HepG2 (cell line): ENCODE measurements around the gene KRTAP10-8. TPM values are rescaled to one million over a fixed set of nuclear protein-coding genes. Genes with fewer than 3 reads are reported as not detected.
"Not testable (repeated sequence)": the region's sequence is repeated elsewhere in the genome, so short reads cannot be mapped to it uniquely, and the experiment has no call there.

Experiments used
- ATAC-seq: fragments of 200-7000 bp; cut with Tn5 transposase; 3 replicates; pipeline ENCODE4 v1.9.1; 2020; ENCODE audit warnings: mild to moderate bottlenecking, moderate library complexity
- BruUV-seq: library from RNA; stranded (reverse); fragments of 400-500 nt; replicated peaks from 2 replicates; lab custom pipeline; 2021; lab: Mats Ljungman, UMichigan
- CTCF ChIA-PET: fragments of 300-600 bp; formaldehyde crosslinking; extraction: SDS; loops from one replicate; lab custom pipeline; 2021; ENCODE audit warnings: low total read pairs, inconsistent platforms, low intra/inter-chr PET ratio; lab: Yijun Ruan, JAX
- POLR2A ChIA-PET: fragments of 350-600 bp; sonication (Branson Sonifier 250); formaldehyde crosslinking; loops from one replicate; lab custom pipeline; 2020; ENCODE audit warnings: antibody characterized with exemption, inconsistent platforms; lab: Yijun Ruan, JAX
- DNase-seq: peaks from one replicate; pipeline ENCODE4 v3.0.0-alpha.2; 2015; ENCODE audit warnings: low spot score
- FAIRE-seq: peaks from 3 replicates; lab custom pipeline; 2011; peaks lifted over from hg19 to GRCh38; lab: Jason Lieb, UNC
- H2AFZ ChIP-seq: one replicate; pipeline ENCODE4 v1.6.1; 2011; ENCODE audit warnings: low read length, inconsistent platforms
- H3K27ac ChIP-seq: fragments of 300-600 bp; 3 replicates; pipeline ENCODE4 v1.8.0; 2011; ENCODE audit warnings: mixed run types, mild to moderate bottlenecking, mixed read lengths, low read length, inconsistent platforms; ENCODE audit not compliant: insufficient read depth; ENCODE audit errors: extremely low read length
- H3K27me3 ChIP-seq, 2 experiments: fragments of 200-600 bp in 1 of 2; 2 replicates in 1 of 2; 3 replicates in 1 of 2; pipeline versions ENCODE4 v1.6.0 to v1.8.0; 2011; ENCODE audit warnings: low read length in 2 of 2, mild to moderate bottlenecking in 2 of 2, moderate library complexity in 2 of 2, inconsistent platforms in 1 of 2; ENCODE audit not compliant: insufficient read depth in 2 of 2, control insufficient read depth in 1 of 2
- H3K36me3 ChIP-seq, 2 experiments: fragments of 200-600 bp in 1 of 2; replicated peaks in 1 of 2; 2 replicates in 1 of 2; 3 replicates in 1 of 2; pipeline versions ENCODE4 v1.5.1 to v1.8.0; 2011; ENCODE audit warnings: low read length in 2 of 2, inconsistent platforms in 1 of 2; ENCODE audit not compliant: insufficient read depth in 2 of 2, control insufficient read depth in 1 of 2
- H3K4me1 ChIP-seq: 2 replicates; pipeline ENCODE4 v1.5.1; 2012; ENCODE audit warnings: low read length, inconsistent platforms; ENCODE audit not compliant: insufficient read depth
- H3K4me2 ChIP-seq: 2 replicates; pipeline ENCODE4 v1.6.0; 2011; ENCODE audit warnings: low read depth, low read length, inconsistent platforms
- H3K4me3 ChIP-seq, 3 experiments: fragments of 200-600 bp in 1 of 3; sonication (generic), shearing (Covaris generic) in 1 of 3; replicated peaks in 1 of 3; 2 replicates each; pipeline ENCODE4 v1.5.1; 2011 to 2016; ENCODE audit warnings: low read length in 3 of 3, inconsistent platforms in 2 of 3, low read depth in 2 of 3, mild to moderate bottlenecking in 2 of 3, control low read depth in 1 of 3, mixed read lengths in 1 of 3; ENCODE audit not compliant: insufficient read depth in 1 of 3
- H3K79me2 ChIP-seq: one replicate; pipeline ENCODE4 v1.6.1; 2011; ENCODE audit warnings: low read length, inconsistent platforms; ENCODE audit not compliant: insufficient read depth
- H3K9ac ChIP-seq: 2 replicates; pipeline ENCODE4 v1.6.0; 2011; ENCODE audit warnings: mild to moderate bottlenecking, low read depth, low read length, inconsistent platforms; ENCODE audit not compliant: insufficient read depth
- H3K9me3 ChIP-seq: 2 replicates; pipeline ENCODE4 v1.5.1; 2012; ENCODE audit warnings: mild to moderate bottlenecking, low read length
- H4K20me1 ChIP-seq: 2 replicates; pipeline ENCODE4 v1.6.0; 2011; ENCODE audit warnings: inconsistent platforms, mild to moderate bottlenecking, low read length, moderate library complexity; ENCODE audit not compliant: insufficient read depth
- BORCS8-MEF2B ChIP-seq: sonication (generic); formaldehyde crosslinking; IDR thresholded peaks from 2 replicates; pipeline ENCODE4 v1.8.0; 2022; ENCODE audit warnings: mild to moderate bottlenecking, missing genetic modification reagents
- FIP1L1 ChIP-seq: fragments of 200-400 bp; formaldehyde crosslinking; IDR thresholded peaks from 2 replicates; pipeline ENCODE4 v1.6.1; 2018; ENCODE audit warnings: low read depth, mild to moderate bottlenecking, low read length, moderate library complexity, borderline replicate concordance; ENCODE audit not compliant: insufficient read depth
- WGBS: methylation state at CpG from one replicate; pipeline ENCODE4 v1.1.6; 2017; ENCODE audit warnings: low lambda C conversion rate; 5-methylcytosine and 5-hydroxymethylcytosine counted together
- in situ Hi-C: cut with HindIII; loops from 2 replicates; pipeline ENCODE4 v1.10.0; 2017; ENCODE audit warnings: low pct_unique_long_range_greater_than_20kb; ENCODE audit not compliant: extremely low pct_ligation_motif_present
- intact Hi-C: fragments of 100-400 bp; cut with micrococcal nuclease; formaldehyde crosslinking; loops from one replicate; pipeline ENCODE4 v1.10.0; 2022; ENCODE audit not compliant: unreplicated experiment
- polyA plus RNA-seq, 8 experiments: library from polyadenylated mRNA; depleted of rRNA in 3 of 8; stranded (reverse) in 7 of 8; unstranded in 1 of 8; fragments of >200 nt; fragmentation: Illumina TruSeq in 4 of 8; extraction: Trizol in 4 of 8; gene quantifications; 2 replicates each; pipeline versions ENCODE4 v1.2.1 to v1.2.3, GENCODE V29; 2011 to 2016; ENCODE audit warnings: low read depth in 4 of 8, missing spikeins in 1 of 8, mixed read lengths in 1 of 8; ENCODE audit not compliant: insufficient read depth in 1 of 8
- total RNA-seq, 5 experiments: library from RNA; depleted of rRNA; stranded (reverse); fragments of >200 nt; fragmentation: Illumina TruSeq; extraction: Trizol; gene quantifications; 2 replicates each; pipeline ENCODE4 v1.2.3, GENCODE V29; 2016; ENCODE audit warnings: low read depth in 1 of 5

KRTAP10-8 gene
- total and polyA plus RNA-seq, 2 of the 13 experiments (the other 11 are each of a cell fraction or from before 2014, with no cell fraction given), result not detected

DNA sequence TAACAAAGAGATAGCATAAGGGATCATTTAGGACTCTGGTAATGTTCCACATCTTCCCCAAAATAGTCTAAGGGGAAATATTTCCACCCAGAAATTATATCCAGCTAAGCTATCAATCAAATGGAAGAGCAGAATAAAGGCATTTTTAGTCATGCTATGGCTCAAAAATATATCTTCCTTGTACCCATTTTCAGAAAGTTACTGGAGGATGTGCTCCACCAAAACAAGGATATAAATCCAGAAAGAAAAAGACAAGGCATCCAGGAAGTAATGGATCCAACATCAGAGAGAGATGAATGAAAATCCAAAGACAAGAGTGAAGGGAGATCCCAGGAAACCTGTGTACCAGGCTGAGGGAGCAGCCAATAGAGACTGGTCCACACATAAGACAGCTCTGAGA lies 2.7 kb upstream of the KRTAP10-8 start:
- Histone ChIP-seq H3K9me3 (peaks cover 24% of the 10 kb centered on the region; the same call in 1 of the 2 replicates), H4K20me1 (no peaks in the 10 kb centered on the region), H3K27me3 (peaks cover 1 to 2% of the 10 kb centered on the region in 2 experiments; a peak in 3 of 5 replicates), H3K79me2 (no peaks in the 10 kb centered on the region)
- DNase-seq (no peak), FAIRE-seq (no peak), ATAC-seq (no peak)
- CTCF ChIA-PET, result no interaction called here
- TF ChIP-seq FIP1L1 (no peak), BORCS8-MEF2B (CRISPR knock-in tag) (no peak)
- TF ChIP-seq, all 625 proteins: peak for 0
- Histone ChIP-seq H2AFZ (no peak overlapping the region), H3K4me1 (no peaks in the 10 kb centered on the region), H3K9ac (no peak overlapping the region), H3K4me2 (no peak overlapping the region), H3K27ac (no peak overlapping the region), H3K36me3 (no peaks in the 10 kb centered on the region), H3K4me3 (no peak overlapping the region)
- in situ Hi-C loops (no loop called here), intact Hi-C loops (no loop called here)
- no TSS peak for BruUV-seq
- POLR2A ChIA-PET, result no interaction called here

DNA sequence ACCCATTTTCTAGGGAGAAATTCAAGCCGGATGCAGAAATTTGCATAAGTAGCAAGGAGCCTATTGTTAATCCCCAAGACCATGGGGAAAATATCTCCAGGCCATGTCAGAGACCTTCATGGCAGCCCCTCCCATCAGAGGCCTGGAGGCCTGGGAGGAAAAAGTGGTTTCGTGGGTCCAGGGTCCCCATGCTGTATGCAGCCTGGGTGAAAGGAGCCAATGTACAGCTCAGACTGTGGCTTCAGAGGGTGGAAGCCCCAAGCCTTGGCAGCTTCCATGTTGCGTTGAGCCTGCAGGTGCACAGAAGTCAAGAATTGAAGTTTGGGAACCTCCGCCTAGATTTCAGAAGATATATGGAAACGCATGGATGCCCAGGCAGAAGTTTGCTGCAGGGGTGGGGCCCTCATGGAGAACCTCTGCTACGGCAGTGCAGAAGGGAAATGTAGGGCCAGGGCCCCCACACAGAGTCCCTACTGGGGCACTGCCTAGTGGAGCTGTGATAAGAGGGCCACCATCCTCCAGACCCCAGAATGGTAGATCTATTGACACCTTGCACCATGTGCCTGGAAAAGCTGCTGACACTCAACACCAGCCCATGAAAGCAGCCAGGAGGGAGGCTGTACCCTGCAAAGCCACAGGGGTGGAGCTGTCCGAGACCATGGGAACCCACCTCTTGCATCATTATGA lies 1.6 kb upstream of the KRTAP10-8 start:
- 65% methylated on average over 7 of the region's 7 CpGs for WGBS
- H2AFZ ChIP-seq, H3K9ac ChIP-seq, H3K4me1 ChIP-seq, FAIRE-seq, intact Hi-C loops, BruUV-seq, H3K36me3 ChIP-seq, POLR2A ChIA-PET, CTCF ChIA-PET, H3K4me2 ChIP-seq, ATAC-seq, in situ Hi-C loops, H3K79me2 ChIP-seq, H4K20me1 ChIP-seq, DNase-seq, H3K27ac ChIP-seq, H3K4me3 ChIP-seq: not testable (repeated sequence)
- Histone ChIP-seq H3K27me3 (peaks cover 1 to 13% of the 10 kb centered on the region in 2 experiments; a peak in 3 of 5 replicates), H3K9me3 (peaks cover 24% of the 10 kb centered on the region; the same call in 1 of the 2 replicates)
